Activated CD4-positive, alpha-beta T cell treated with anti-CD3 and anti-CD28 coated beads, Interleukin-2, amount 10 ng/mL, durations not matched to agents 7 days and 5 days (primary cell): ENCODE results near the gene SLC4A1. TPM values are rescaled to one million over a fixed set of nuclear protein-coding genes. Genes with fewer than 3 reads are reported as not detected.

Source experiments
- CTCF ChIA-PET: fragments of 350-600 bp; sonication (Branson Sonifier 250); formaldehyde crosslinking; loops from one replicate; lab custom pipeline; 2021; ENCODE audit warnings: antibody characterized with exemption; lab: Charles Lee
- POLR2A ChIA-PET: fragments of 350-600 bp; sonication (Branson Sonifier 250); formaldehyde crosslinking; loops from one replicate; lab custom pipeline; 2021; ENCODE audit warnings: antibody characterized with exemption; lab: Charles Lee
- DNase-seq: peaks from one replicate; pipeline ENCODE4 v3.0.0-alpha.2; 2020
- H3K27ac Mint-ChIP-seq: one replicate; pipeline ENCODE4 v1.8.0; 2021; ENCODE audit warnings: mild to moderate bottlenecking, moderate library complexity, mixed read lengths
- H3K27me3 Mint-ChIP-seq: one replicate; pipeline ENCODE4 v1.8.0; 2021; ENCODE audit warnings: mixed read lengths
- H3K36me3 Mint-ChIP-seq: one replicate; pipeline ENCODE4 v1.8.0; 2021; ENCODE audit warnings: low read depth, mixed read lengths
- H3K4me1 Mint-ChIP-seq: one replicate; pipeline ENCODE4 v1.8.0; 2021; ENCODE audit warnings: mixed read lengths
- H3K4me3 Mint-ChIP-seq: one replicate; pipeline ENCODE4 v1.8.0; 2021; ENCODE audit warnings: mild to moderate bottlenecking, moderate library complexity, mixed read lengths
- H3K9me3 Mint-ChIP-seq: one replicate; pipeline ENCODE4 v1.8.0; 2021; ENCODE audit warnings: mixed read lengths
- total RNA-seq, 2 experiments: library from RNA; stranded (reverse); gene quantifications; one replicate each; pipeline ENCODE4 v1.2.3, GENCODE V29; 2021

Gene SLC4A1
- not detected for total RNA-seq

- POLR2A ChIA-PET, result no interaction called here
- Mint-ChIP-seq H3K4me3 (no peak within 1 kb of the TSS), H3K27ac (no peak within 1 kb of the TSS), H3K9me3 (no peaks in the 10 kb centered on the region), H3K27me3 (no peaks in the 10 kb centered on the region), H3K4me1 (no peaks in the 10 kb centered on the region), H3K36me3 (no peaks in the 10 kb centered on the region)
- CTCF ChIA-PET, result no interaction called here
- no peak for DNase-seq
These were observed at the start of gene SLC4A1 for GRCh38 chr17:44267818-44268490. Gene SLC4A1 (minus strand): TSS chr17:44268135. CDS start chr17:44262866, 5,269 bp downstream.

- H3K36me3 Mint-ChIP-seq, result peaks cover 9% of the 10 kb centered on the region
- CTCF ChIA-PET, result interaction anchor here (0.7 to 1.2 kb wide), 3 partner anchors 10 to 108 kb away, joined by 3 to 4 read pairs (median 3); no protein-coding TSS in a partner anchor
- no peaks in the 10 kb centered on the region for H3K9me3 Mint-ChIP-seq
- no peak for DNase-seq
- no peak overlapping the region for H3K4me3 Mint-ChIP-seq
- POLR2A ChIA-PET, result no interaction called here
- H3K4me1 Mint-ChIP-seq, result peaks cover 18% of the 10 kb centered on the region
- H3K27me3 Mint-ChIP-seq, result peaks cover 38% of the 10 kb centered on the region
- no peak overlapping the region for H3K27ac Mint-ChIP-seq
These were observed 49.6 kb upstream of the SLC4A1 start for GRCh38 chr17:44317545-44317944.

DNA sequence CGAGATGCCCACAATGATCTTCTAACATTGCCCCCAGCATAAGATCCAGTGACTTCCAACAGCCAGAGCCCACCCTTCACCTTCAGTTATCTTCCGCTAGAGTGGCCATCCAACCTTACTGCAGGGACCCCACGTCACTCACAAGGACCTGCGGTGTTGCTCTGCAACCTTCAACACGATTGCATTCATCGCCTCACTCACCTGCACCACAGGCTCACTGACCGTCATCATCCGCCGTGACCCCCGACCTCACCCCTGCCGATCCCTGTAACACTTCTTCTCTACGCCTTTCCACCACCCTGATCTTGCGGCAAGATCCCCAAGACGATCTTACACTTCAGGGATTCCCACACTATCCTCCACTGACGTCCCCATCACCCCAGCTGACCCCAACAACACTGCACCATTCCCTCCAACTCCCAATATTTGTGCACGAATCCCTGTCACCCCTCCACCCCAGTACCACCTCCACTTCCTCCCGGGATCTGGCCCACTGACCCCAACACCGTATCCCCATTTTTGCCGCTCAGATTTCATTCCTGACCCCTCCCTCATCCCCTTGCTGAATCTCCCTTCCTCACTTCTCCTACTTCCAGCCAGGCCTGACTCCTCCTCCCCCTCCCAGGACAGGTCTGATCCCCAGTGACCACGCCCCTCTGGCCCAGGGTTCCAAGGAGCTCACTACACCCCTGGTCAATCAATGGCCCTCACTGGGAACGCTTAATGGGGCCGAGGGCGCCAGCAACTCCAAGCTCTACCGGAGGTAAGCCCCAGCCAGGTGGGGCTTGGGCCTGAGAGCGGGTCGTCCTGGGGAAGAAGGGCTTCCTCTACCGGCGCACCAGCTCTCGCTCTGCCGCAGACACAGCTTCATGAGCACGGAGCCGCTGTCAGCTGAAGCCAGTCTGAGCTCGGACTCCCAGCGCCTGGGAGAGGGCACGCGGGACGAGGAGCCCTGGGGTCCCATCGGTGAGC is 48.1 kb upstream of the SLC4A1 start:
- Mint-ChIP-seq H3K4me3 (peak overlapping the region; percentile 49), H3K27ac (no peak overlapping the region), H3K9me3 (no peaks in the 10 kb centered on the region), H3K27me3 (peaks cover 42% of the 10 kb centered on the region), H3K36me3 (peaks cover 5% of the 10 kb centered on the region), H3K4me1 (peaks cover 13% of the 10 kb centered on the region)
- DNase-seq, result no peak
- ChIA-PET CTCF (interaction anchor here (0.8 to 1.8 kb wide), 6 partner anchors 9 to 145 kb away, joined by 3 to 7 read pairs (median 4); partner anchors contain the start of gene SLC25A39), POLR2A (interaction anchor here (0.5 to 1.1 kb wide), 4 partner anchors 14 to 525 kb away, joined by 3 to 4 read pairs (median 3); no protein-coding TSS in a partner anchor)

DNA sequence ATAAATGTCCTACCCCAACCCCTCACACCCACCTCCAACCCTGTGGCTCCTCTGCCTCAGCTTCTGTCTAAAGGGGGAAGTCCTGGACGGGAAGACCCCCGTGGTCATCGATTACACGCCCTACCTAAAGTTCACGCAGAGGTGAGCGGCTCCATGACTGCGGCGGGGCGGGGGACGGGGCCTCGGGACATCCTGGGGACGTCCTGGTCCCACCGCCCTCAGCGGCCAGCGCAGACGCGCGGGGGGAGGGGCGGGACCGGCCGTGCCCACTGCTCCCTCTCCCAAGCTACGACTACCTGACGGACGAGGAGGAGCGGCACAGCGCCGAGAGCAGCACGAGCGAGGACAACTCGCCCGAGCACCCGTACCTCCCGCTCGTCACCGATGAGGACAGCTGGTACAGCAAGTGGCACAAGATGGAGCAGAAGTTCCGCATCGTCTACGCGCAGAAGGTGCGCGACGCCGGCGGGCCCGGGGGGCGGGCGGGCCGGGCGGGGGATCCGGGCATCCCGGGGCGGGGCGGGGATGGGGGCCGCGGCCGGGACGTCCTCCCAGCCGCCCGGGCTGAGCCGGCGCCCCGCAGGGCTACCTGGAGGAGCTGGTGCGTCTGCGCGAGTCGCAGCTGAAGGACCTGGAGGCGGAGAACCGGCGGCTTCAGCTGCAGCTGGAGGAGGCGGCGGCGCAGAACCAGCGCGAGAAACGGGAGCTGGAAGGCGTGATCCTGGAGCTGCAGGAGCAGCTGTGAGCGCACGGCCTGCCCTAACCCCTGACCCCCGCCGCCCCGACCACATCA is 47.1 kb upstream of the SLC4A1 start:
- Mint-ChIP-seq H3K9me3 (no peaks in the 10 kb centered on the region), H3K4me3 (peak overlapping the region; percentile 49), H3K36me3 (peaks cover 5% of the 10 kb centered on the region), H3K27me3 (peaks cover 44% of the 10 kb centered on the region), H3K4me1 (peaks cover 13% of the 10 kb centered on the region), H3K27ac (no peak overlapping the region)
- ChIA-PET CTCF (interaction anchor here (1.0 to 1.8 kb wide), 2 partner anchors 12 to 91 kb away, joined by 3 to 4 read pairs; no protein-coding TSS in a partner anchor), POLR2A (interaction anchor here (0.5 to 0.6 kb wide), 2 partner anchors 94 to 1048 kb away, joined by 3 read pairs; no protein-coding TSS in a partner anchor)
- peak; percentile 40 for DNase-seq

GRCh38 chr17:44314524-44314868 is 46.6 kb upstream of the SLC4A1 start:
- Mint-ChIP-seq H3K9me3 (no peaks in the 10 kb centered on the region), H3K27me3 (peaks cover 49% of the 10 kb centered on the region), H3K4me1 (peaks cover 17% of the 10 kb centered on the region), H3K27ac (no peak overlapping the region), H3K36me3 (peaks cover 3% of the 10 kb centered on the region), H3K4me3 (peak overlapping the region; percentile 31)
- ChIA-PET POLR2A (interaction anchor here (0.6 kb wide), 1 partner anchor 1049 kb away, joined by 3 read pairs; no protein-coding TSS in a partner anchor), CTCF (no interaction called here)
- DNase-seq, result no peak

- ChIA-PET CTCF (no interaction called here), POLR2A (interaction anchor here (0.6 kb wide), 1 partner anchor 1049 kb away, joined by 3 read pairs; no protein-coding TSS in a partner anchor)
- no peak for DNase-seq
- no peak overlapping the region for H3K27ac Mint-ChIP-seq
- peak overlapping the region; percentile 31 for H3K4me3 Mint-ChIP-seq
- peaks cover 19% of the 10 kb centered on the region for H3K4me1 Mint-ChIP-seq
- no peaks in the 10 kb centered on the region for H3K36me3 Mint-ChIP-seq
- peaks cover 49% of the 10 kb centered on the region for H3K27me3 Mint-ChIP-seq
- no peaks in the 10 kb centered on the region for H3K9me3 Mint-ChIP-seq
These were observed 46.1 kb upstream of the SLC4A1 start for GRCh38 chr17:44314031-44314430.

DNA sequence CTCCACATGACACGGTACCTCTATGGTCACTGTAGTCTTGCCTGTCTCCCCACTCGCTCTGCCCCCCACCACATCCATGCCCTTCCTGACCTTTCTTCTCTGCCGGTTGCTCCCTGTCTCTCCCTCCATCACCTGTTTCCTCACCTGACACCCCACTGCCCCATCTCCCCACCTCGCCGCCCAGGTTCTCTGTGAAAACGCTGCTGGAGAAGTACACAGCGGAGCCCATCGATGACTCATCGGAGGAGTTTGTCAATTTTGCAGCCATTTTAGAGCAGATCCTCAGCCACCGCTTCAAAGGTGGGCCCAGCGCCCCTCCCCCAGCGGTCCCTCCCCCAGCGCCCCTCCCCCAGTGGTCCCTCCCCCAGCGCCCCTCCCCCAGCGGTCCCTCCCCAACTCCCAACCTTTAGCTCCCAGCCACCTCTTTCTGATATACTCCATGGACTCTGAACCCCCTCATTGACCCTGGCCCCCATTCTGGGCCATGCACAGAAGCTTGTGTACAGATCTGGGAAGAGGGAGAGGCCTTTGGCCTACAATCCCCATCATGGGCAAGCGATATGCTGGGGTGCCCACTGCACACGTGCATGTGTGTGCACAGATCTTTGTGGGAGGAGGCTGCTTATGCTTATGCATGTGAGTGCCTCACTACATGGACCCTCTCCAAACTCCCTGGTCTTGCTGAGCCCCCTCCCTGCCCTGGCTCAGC is 44.6 kb upstream of the SLC4A1 start:
- Mint-ChIP-seq H3K9me3 (no peaks in the 10 kb centered on the region), H3K27ac (no peak overlapping the region), H3K4me1 (peaks cover 22% of the 10 kb centered on the region), H3K4me3 (no peak overlapping the region), H3K27me3 (peaks cover 51% of the 10 kb centered on the region), H3K36me3 (no peaks in the 10 kb centered on the region)
- DNase-seq, result no peak
- ChIA-PET POLR2A (no interaction called here), CTCF (no interaction called here)

GRCh38 chr17:44311562-44312181 is 43.7 kb upstream of the SLC4A1 start:
- no peak for DNase-seq
- no peak overlapping the region for H3K4me3 Mint-ChIP-seq
- peaks cover 51% of the 10 kb centered on the region for H3K27me3 Mint-ChIP-seq
- H3K9me3 Mint-ChIP-seq, result no peaks in the 10 kb centered on the region
- CTCF ChIA-PET, result no interaction called here
- H3K36me3 Mint-ChIP-seq, result no peaks in the 10 kb centered on the region
- H3K4me1 Mint-ChIP-seq, result peaks cover 25% of the 10 kb centered on the region
- POLR2A ChIA-PET, result no interaction called here
- H3K27ac Mint-ChIP-seq, result no peak overlapping the region

DNA sequence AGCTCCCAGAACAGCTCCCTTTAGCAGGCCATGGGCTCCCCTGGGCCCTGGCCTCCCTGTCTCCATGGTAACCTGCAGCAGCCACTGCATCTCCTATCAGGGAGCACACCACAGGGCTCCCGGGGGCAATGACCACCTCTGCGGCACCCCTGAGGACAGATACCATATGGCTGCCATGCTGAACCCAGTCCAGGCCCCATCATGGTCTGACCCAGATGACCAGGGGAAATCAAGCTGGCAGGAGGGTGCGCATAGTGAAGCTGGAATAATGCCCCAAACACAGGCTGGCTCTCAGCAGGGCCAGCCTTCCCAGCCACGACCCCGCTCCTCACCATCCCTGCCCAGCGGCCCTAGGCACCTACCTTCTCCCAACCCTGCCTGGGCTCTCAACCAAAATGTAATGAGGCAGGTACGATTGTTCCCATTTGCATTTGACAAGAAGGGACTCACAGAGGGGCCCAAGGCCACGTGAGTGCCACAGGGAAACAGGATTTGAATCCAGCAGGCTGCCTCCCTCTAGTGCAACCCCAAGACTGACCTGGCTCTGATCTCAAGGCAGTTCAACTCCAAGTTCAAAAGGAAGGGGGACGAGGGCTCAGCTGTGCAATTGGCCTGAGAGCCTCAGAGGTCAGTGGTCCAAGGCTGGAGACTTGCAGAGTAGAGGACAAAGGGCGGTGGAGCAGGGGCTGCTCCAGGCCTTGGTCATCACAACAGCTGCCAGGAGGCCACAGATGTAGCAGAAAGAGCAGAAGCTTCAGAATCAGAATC is 42.9 kb upstream of the SLC4A1 start:
- peaks cover 18% of the 10 kb centered on the region for H3K4me1 Mint-ChIP-seq
- peaks cover 47% of the 10 kb centered on the region for H3K27me3 Mint-ChIP-seq
- ChIA-PET POLR2A (interaction anchor here (0.5 to 0.6 kb wide), 2 partner anchors 127 to 372 kb away, joined by 3 to 4 read pairs; no protein-coding TSS in a partner anchor), CTCF (interaction anchor here (1.0 to 1.7 kb wide), 5 partner anchors 9 to 101 kb away, joined by 3 to 7 read pairs (median 4); partner anchors contain the start of gene FAM171A2)
- no peak overlapping the region for H3K27ac Mint-ChIP-seq
- H3K36me3 Mint-ChIP-seq, result no peaks in the 10 kb centered on the region
- no peaks in the 10 kb centered on the region for H3K9me3 Mint-ChIP-seq
- no peak for DNase-seq
- H3K4me3 Mint-ChIP-seq, result no peak overlapping the region

DNA sequence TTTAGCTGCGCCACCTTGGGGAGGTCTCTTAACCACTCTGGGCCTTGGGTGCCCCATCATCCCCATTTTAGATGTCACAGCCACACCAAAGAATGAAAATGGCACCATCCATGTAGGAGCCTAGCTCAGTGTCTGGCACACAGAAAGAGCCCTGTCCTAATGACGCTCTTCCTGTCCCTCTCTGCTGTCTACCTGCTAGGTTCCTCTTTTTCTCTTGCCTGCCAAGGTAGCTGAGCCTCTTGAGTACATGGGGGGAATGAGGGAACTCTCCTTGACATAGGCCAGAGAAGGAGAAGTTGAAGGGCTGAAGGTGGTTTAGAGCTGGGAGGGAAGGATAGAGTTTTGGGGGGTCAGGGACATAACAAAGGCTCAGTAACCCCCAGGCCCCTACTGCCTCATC is 42.3 kb upstream of the SLC4A1 start:
- Mint-ChIP-seq H3K27ac (no peak overlapping the region), H3K36me3 (no peaks in the 10 kb centered on the region), H3K4me3 (no peak overlapping the region), H3K27me3 (peaks cover 46% of the 10 kb centered on the region), H3K9me3 (no peaks in the 10 kb centered on the region), H3K4me1 (peaks cover 14% of the 10 kb centered on the region)
- DNase-seq, result no peak
- CTCF ChIA-PET, result interaction anchor here (1.0 to 1.7 kb wide), 5 partner anchors 10 to 100 kb away, joined by 3 to 7 read pairs (median 4); partner anchors contain the start of gene FAM171A2
- POLR2A ChIA-PET, result interaction anchor here (0.5 to 0.6 kb wide), 2 partner anchors 126 to 373 kb away, joined by 3 to 4 read pairs; no protein-coding TSS in a partner anchor
